RWPE2 (cell line): ENCODE measurements around the gene CD79A.
A peak's percentile ranks its signal among the peaks of the same experiment; 100 is the strongest.

Experiments used
- ATAC-seq: fragments of 200-7000 bp; cut with Tn5 transposase; 3 replicates; pipeline ENCODE4 v1.9.1; 2021; ENCODE audit warnings: low read depth
- DNase-seq: peaks from one replicate; pipeline ENCODE4 v3.0.0-alpha.2; 2020; ENCODE audit warnings: low spot score
- H3K27ac ChIP-seq: fragments of 450-650 bp; 2 replicates; pipeline ENCODE4 v1.5.1; 2017; ENCODE audit warnings: mild to moderate bottlenecking; ENCODE audit not compliant: poor library complexity, severe bottlenecking
- H3K27me3 ChIP-seq: fragments of 250-450 bp; sonication (Bioruptor Pico); 2 replicates; pipeline ENCODE4 v1.5.1; 2021; ENCODE audit warnings: mild to moderate bottlenecking, moderate library complexity; ENCODE audit not compliant: insufficient read depth, poor library complexity, severe bottlenecking
- H3K36me3 ChIP-seq: fragments of 250-450 bp; sonication (Bioruptor Pico); 2 replicates; pipeline ENCODE4 v1.5.1; 2020; ENCODE audit warnings: low read depth, mild to moderate bottlenecking, moderate library complexity
- H3K4me1 ChIP-seq: fragments of 250-450 bp; sonication (Bioruptor Pico); 2 replicates; pipeline ENCODE4 v1.5.1; 2021; ENCODE audit warnings: mild to moderate bottlenecking, moderate library complexity; ENCODE audit not compliant: insufficient read depth, poor library complexity, severe bottlenecking
- H3K4me3 ChIP-seq: fragments of 250-450 bp; sonication (Bioruptor Pico); 2 replicates; pipeline ENCODE4 v1.5.1; 2021; ENCODE audit warnings: mild to moderate bottlenecking, moderate library complexity; ENCODE audit not compliant: severe bottlenecking
- H3K9me3 ChIP-seq: fragments of 250-450 bp; sonication (Bioruptor Pico); 2 replicates; pipeline ENCODE4 v1.5.1; 2021; ENCODE audit warnings: mild to moderate bottlenecking, moderate library complexity; ENCODE audit not compliant: severe bottlenecking
- TF ChIP-seq, protein P1 (sequence below): fragments of 450-650 bp; IDR thresholded peaks from one replicate; pipeline ENCODE4 v1.5.1; 2017; ENCODE audit warnings: mild to moderate bottlenecking, moderate library complexity; ENCODE audit not compliant: poor library complexity, severe bottlenecking

CD79A gene

DNA sequence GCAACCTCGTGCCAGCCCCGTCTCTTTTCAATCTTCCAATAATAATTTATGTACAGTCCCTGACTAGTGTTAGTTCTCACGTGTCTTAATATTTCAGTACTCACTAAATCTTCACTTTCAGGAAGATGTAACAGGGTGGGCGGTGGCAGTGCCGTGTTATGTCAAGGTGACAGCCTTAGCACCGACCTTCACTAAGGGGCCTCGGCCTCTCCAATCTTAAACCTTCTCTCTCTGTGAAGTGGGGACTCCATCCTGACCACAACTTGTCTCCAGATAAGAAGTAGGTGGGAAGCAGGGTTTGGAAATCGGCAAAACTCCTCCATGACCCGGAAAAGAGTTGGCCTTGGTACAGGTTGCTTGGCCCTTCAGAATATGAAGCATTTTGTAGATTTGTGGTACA, 15.2 kb upstream of the CD79A start:
- H3K27me3 ChIP-seq = no peaks in the 10 kb centered on the region
- H3K36me3 ChIP-seq = peaks cover 65% of the 10 kb centered on the region
- peaks cover 13% of the 10 kb centered on the region for H3K4me1 ChIP-seq
- H3K9me3 ChIP-seq = no peaks in the 10 kb centered on the region
- no peak overlapping the region for H3K4me3 ChIP-seq
- TF ChIP-seq, protein P1, sequence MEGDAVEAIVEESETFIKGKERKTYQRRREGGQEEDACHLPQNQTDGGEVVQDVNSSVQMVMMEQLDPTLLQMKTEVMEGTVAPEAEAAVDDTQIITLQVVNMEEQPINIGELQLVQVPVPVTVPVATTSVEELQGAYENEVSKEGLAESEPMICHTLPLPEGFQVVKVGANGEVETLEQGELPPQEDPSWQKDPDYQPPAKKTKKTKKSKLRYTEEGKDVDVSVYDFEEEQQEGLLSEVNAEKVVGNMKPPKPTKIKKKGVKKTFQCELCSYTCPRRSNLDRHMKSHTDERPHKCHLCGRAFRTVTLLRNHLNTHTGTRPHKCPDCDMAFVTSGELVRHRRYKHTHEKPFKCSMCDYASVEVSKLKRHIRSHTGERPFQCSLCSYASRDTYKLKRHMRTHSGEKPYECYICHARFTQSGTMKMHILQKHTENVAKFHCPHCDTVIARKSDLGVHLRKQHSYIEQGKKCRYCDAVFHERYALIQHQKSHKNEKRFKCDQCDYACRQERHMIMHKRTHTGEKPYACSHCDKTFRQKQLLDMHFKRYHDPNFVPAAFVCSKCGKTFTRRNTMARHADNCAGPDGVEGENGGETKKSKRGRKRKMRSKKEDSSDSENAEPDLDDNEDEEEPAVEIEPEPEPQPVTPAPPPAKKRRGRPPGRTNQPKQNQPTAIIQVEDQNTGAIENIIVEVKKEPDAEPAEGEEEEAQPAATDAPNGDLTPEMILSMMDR = no peak
- peak overlapping the region; percentile 87 for H3K27ac ChIP-seq
- DNase-seq (no peak), ATAC-seq (no peak)

DNA sequence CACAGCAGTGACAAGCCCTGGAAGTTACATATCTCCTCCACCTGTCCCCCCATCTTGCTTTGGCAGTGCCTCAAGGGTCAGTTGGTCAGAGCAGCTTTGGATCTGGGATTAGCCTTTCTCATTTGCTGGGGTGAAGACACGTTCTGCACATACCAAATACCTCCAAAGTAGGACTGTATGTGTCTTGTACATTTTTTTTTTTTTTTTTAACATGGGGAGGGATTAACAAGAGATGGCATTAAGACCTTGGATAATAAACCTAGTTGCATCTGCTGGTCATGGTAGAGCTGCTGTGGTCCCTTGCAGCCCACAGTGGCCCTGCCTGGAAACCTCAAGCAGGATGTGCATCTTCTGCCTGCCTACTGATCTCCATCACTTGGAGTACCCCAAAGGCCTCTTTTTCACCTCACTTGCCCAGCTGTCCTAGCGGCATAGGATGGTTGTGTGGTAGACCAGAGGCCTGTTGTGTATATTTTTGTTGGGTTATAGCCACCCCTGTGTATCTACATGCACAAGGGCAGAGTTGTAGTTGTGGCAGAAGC, 14.6 kb upstream of the CD79A start:
- H3K27me3 ChIP-seq = no peaks in the 10 kb centered on the region
- H3K4me3 ChIP-seq = no peak overlapping the region
- peaks cover 13% of the 10 kb centered on the region for H3K4me1 ChIP-seq
- ATAC-seq (no peak), DNase-seq (no peak)
- H3K27ac ChIP-seq = peak overlapping the region; percentile 87
- TF ChIP-seq, protein P1 = no peak
- H3K36me3 ChIP-seq = peaks cover 72% of the 10 kb centered on the region
- no peaks in the 10 kb centered on the region for H3K9me3 ChIP-seq

DNA sequence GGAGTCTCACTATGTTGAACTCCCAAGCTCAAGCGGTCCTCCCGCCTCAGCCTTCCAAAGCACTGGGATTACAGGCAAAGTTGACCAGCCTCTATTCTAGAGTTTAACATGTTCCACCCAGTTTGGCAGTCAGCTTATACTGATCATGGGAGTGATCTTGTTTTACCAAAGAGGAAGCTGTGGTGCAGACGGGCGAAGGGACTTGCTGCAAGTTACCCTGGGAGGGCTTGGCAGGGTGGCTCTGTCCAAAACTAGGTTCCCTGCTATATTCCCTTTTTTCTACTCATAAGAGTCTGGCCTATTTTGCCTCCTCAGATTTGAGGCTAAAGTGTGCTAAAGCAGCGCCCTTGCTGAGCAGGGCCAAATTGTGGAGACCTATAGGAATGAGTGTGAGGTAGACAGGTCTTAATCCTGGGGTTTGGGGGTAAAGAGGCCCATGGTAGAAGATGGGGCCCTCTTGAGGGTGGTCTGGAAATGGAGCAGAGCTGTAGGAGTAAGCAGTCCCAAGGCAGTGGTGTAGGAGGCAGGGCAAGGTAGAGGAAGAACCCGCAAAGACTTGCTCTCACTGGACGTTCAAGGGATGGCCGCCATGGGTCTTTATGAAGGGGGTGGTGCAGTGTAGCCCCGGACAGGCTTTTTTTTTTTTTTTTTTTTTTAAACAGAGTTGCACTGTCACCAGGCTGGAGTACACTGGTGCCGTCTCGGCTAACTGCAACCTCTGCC, 13.7 kb upstream of the CD79A start:
- ATAC-seq (no peak), DNase-seq (no peak)
- Histone ChIP-seq H3K27ac (peak overlapping the region; percentile 87), H3K36me3 (peaks cover 80% of the 10 kb centered on the region), H3K9me3 (no peaks in the 10 kb centered on the region), H3K4me1 (peaks cover 13% of the 10 kb centered on the region), H3K27me3 (no peaks in the 10 kb centered on the region), H3K4me3 (no peak overlapping the region)
- TF ChIP-seq, protein P1 = no peak

DNA sequence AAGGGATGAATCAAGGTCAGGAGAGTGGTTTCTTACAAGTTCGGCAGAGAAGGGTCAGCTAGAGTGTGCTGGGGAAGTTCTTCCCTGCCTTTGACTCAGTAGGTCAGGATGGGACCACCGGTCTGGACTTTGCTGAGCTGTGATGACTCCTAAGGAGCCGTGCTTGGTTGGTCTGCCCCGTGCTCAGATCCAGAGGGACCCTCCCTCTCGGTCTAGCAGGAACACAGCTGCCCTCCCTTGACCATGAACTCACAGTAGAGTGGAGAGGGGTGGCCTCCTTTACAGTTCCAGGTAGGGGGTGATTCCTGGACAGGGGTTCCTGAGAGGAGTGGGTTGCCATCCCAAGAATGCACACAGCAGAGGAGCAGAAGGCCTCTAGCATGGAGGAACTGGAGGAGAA, 12.7 kb upstream of the CD79A start:
- DNase-seq = no peak
- TF ChIP-seq, protein P1 = no peak
- Histone ChIP-seq H3K27ac (peak overlapping the region; percentile 7), H3K36me3 (peaks cover 90% of the 10 kb centered on the region), H3K9me3 (no peaks in the 10 kb centered on the region), H3K27me3 (no peaks in the 10 kb centered on the region), H3K4me3 (no peak overlapping the region), H3K4me1 (peaks cover 9% of the 10 kb centered on the region)
- no peak for ATAC-seq

DNA sequence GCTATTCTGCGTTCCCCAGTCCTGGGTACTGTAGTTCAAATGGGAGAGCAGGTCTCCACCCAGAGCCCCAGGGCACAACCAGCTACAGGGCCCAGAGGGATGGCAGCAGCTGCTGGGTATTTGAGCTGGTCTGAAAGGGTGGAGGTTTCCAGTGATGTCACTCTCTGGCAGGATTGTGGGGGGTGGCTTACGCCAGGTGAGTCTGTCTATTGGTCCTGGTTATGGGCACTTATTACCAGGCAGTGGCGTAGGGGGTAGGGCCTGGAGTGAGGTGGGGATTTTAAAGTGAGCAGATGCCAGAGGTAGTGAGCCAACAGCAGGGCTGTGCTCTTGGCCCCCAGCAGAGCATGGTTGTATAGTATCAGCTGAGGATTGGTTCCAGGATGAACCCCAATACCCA, 10.8 kb upstream of the CD79A start:
- peaks cover 7% of the 10 kb centered on the region for H3K4me1 ChIP-seq
- peak overlapping the region; percentile 10 for H3K27ac ChIP-seq

More for the DNA sequence above, 10.8 kb upstream of the CD79A start:
- 0 out of 3 replicates have a peak, but pooled peaks have one; percentile 5 for ATAC-seq
- Histone ChIP-seq H3K4me3 (no peak overlapping the region), H3K9me3 (no peaks in the 10 kb centered on the region), H3K27me3 (no peaks in the 10 kb centered on the region), H3K36me3 (peaks cover 100% of the 10 kb centered on the region)
- no peak for DNase-seq
- TF ChIP-seq, protein P1 = no peak
